Measurements from ENCODE around the gene NTN3.

NTN3 gene

GRCh38 chr16:2480948-2481347 is 9.9 kb downstream of the NTN3 start:
- no peak for DNase-seq

GRCh38 chr16:2481676-2482075 is 10.6 kb downstream of the NTN3 start:
- DNase-seq = no peak

- no peak for DNase-seq
Measured at GRCh38 chr16:2482249-2482648, 11.2 kb downstream of the NTN3 start.

GRCh38 chr16:2482708-2483534 is 11.8 kb downstream of the NTN3 start:
- DNase-seq = no peak

- no peak for DNase-seq
Measured at GRCh38 chr16:2483939-2484897, 13.1 kb downstream of the NTN3 start.

GRCh38 chr16:2484898-2485508 is 13.9 kb downstream of the NTN3 start:
- DNase-seq = no peak

- DNase-seq = no peak
Measured at GRCh38 chr16:2485811-2486507, 14.9 kb downstream of the NTN3 start.

GRCh38 chr16:2486645-2487516 is 15.8 kb downstream of the NTN3 start:
- peak; percentile 14 for DNase-seq

- DNase-seq = no peak
Measured at GRCh38 chr16:2487517-2487842, 16.4 kb downstream of the NTN3 start.

GRCh38 chr16:2487903-2488531 is 16.9 kb downstream of the NTN3 start:
- no peak for DNase-seq

GRCh38 chr16:2489581-2489980 is 18.5 kb downstream of the NTN3 start:
- DNase-seq = no peak

GRCh38 chr16:2490190-2491105 is 19.4 kb downstream of the NTN3 start:
- no peak for DNase-seq

- no peak for DNase-seq
Measured at GRCh38 chr16:2492292-2492691, 21.2 kb downstream of the NTN3 start.

- DNase-seq = no peak
Measured at GRCh38 chr16:2493605-2494004, 22.5 kb downstream of the NTN3 start.

- no peak for DNase-seq
Measured at GRCh38 chr16:2494616-2495015, 23.5 kb downstream of the NTN3 start.

GRCh38 chr16:2495041-2495440 is 23.9 kb downstream of the NTN3 start:
- no peak for DNase-seq

- no peak for DNase-seq
Measured at GRCh38 chr16:2496223-2497115, 25.4 kb downstream of the NTN3 start.

GRCh38 chr16:2497116-2497630 is 26.1 kb downstream of the NTN3 start:
- no peak for DNase-seq

Measured in NCI-H1436 (cell line).